Measurements from ENCODE around the gene DEPDC4.
"Not testable (repeated sequence)": the region's sequence is repeated elsewhere in the genome, so short reads cannot be mapped to it uniquely, and the experiment has no call there.

Gene DEPDC4

GRCh38 chr12:100266835-100267602 is at the start of gene DEPDC4, which contains the start of gene SCYL2:
DEPDC4 (minus strand) TSS chr12:100267079; CDS start chr12:100267076, 3 bp downstream.
SCYL2 (plus strand) TSS chr12:100267177; CDS start chr12:100282971, 15,794 bp downstream.
- FAIRE-seq (no peak), DNase-seq (ENCODE audit: insufficient read length, low spot score) (peak; percentile 88)

- no peak for FAIRE-seq
- DNase-seq (ENCODE audit: insufficient read length, low spot score), result no peak
These were observed 44.4 kb upstream of the DEPDC4 start for GRCh38 chr12:100311317-100311716.

GRCh38 chr12:100308138-100308537 is 41.3 kb upstream of the DEPDC4 start:
- not testable (repeated sequence) for DNase-seq (ENCODE audit: insufficient read length, low spot score); FAIRE-seq

GRCh38 chr12:100304334-100304733 is 37.5 kb upstream of the DEPDC4 start:
- DNase-seq (ENCODE audit: insufficient read length, low spot score); FAIRE-seq: not testable (repeated sequence)

- FAIRE-seq (no peak), DNase-seq (ENCODE audit: insufficient read length, low spot score) (no peak)
These were observed 37.0 kb upstream of the DEPDC4 start for GRCh38 chr12:100303831-100304230.

GRCh38 chr12:100302081-100302480 is 35.2 kb upstream of the DEPDC4 start:
- DNase-seq (ENCODE audit: insufficient read length, low spot score), result no peak
- no peak for FAIRE-seq

- no peak for FAIRE-seq
These were observed 29.1 kb upstream of the DEPDC4 start for GRCh38 chr12:100295764-100296555.

GRCh38 chr12:100294366-100294765 is 27.5 kb upstream of the DEPDC4 start:
- not testable (repeated sequence) for FAIRE-seq; DNase-seq (ENCODE audit: insufficient read length, low spot score)

More at GRCh38 chr12:100295764-100296555, 29.1 kb upstream of the DEPDC4 start:
- no peak for DNase-seq (ENCODE audit: insufficient read length, low spot score)

GRCh38 chr12:100293017-100293416 is 26.1 kb upstream of the DEPDC4 start:
- DNase-seq (ENCODE audit: insufficient read length, low spot score), result no peak
- no peak for FAIRE-seq

GRCh38 chr12:100290016-100290415 is 23.1 kb upstream of the DEPDC4 start:
- DNase-seq (ENCODE audit: insufficient read length, low spot score), result no peak
- FAIRE-seq, result no peak

- no peak for DNase-seq (ENCODE audit: insufficient read length, low spot score)
- no peak for FAIRE-seq
These were observed 22.2 kb upstream of the DEPDC4 start for GRCh38 chr12:100289038-100289437.

- DNase-seq (ENCODE audit: insufficient read length, low spot score); FAIRE-seq: not testable (repeated sequence)
These were observed 17.7 kb upstream of the DEPDC4 start for GRCh38 chr12:100284556-100284955.

GRCh38 chr12:100279607-100280244 is 12.8 kb upstream of the DEPDC4 start:
- no peak for DNase-seq (ENCODE audit: insufficient read length, low spot score)
- FAIRE-seq, result no peak

- FAIRE-seq (no peak), DNase-seq (ENCODE audit: insufficient read length, low spot score) (no peak)
These were observed 12.3 kb upstream of the DEPDC4 start for GRCh38 chr12:100279159-100279558.

- FAIRE-seq (no peak), DNase-seq (ENCODE audit: insufficient read length, low spot score) (no peak)
These were observed 7.4 kb upstream of the DEPDC4 start for GRCh38 chr12:100274291-100274690.

- FAIRE-seq (no peak), DNase-seq (ENCODE audit: insufficient read length, low spot score) (no peak)
These were observed 6.9 kb upstream of the DEPDC4 start for GRCh38 chr12:100273782-100274181.

- DNase-seq (ENCODE audit: insufficient read length, low spot score) (no peak), FAIRE-seq (no peak)
These were observed 2.1 kb upstream of the DEPDC4 start for GRCh38 chr12:100268835-100269564.

- FAIRE-seq (no peak), DNase-seq (ENCODE audit: insufficient read length, low spot score) (no peak)
These were observed 863 bp upstream of the DEPDC4 start for GRCh38 chr12:100267603-100268281.

- peak; percentile 92 for DNase-seq (ENCODE audit: insufficient read length, low spot score)
- no peak for FAIRE-seq
These were observed 369 bp downstream of the DEPDC4 start for GRCh38 chr12:100266585-100266834.

All from HTR-8/SVneo (cell line).